ENCODE data around the gene NUP214. TPM values are rescaled to one million over a fixed set of nuclear protein-coding genes. Genes with fewer than 3 reads are reported as not detected.

Gene NUP214
- total and polyA plus RNA-seq, 2 of the 8 experiments (the other 6 are each of a cell fraction or from before 2014, with no cell fraction given), result 28.6 to 50.2 TPM

- TF ChIP-seq TAF7 (optimal IDR thresholded peaks at IDR 0.05; ENCODE audit: borderline replicate concordance, low read depth, low read length), result no peak
Measured at GRCh38 chr9:131142160-131142559, 16.8 kb downstream of the NUP214 start (continued).

Data from H1 (cell line).